C4-2B (cell line): Measurements from ENCODE around the gene EXOC6.
A peak's percentile ranks its signal among the peaks of the same experiment; 100 is the strongest.
"Not testable (repeated sequence)": the region's sequence is repeated elsewhere in the genome, so short reads cannot be mapped to it uniquely, and the experiment has no call there.

ENCODE experiments used
- H3K27ac ChIP-seq: fragments of 450-650 bp; 2 replicates; pipeline ENCODE4 v1.5.1; 2017
- CTCF ChIP-seq: fragments of 450-650 bp; conservative IDR thresholded peaks from 2 replicates; pipeline ENCODE4 v1.5.1; 2017; ENCODE audit warnings: mild to moderate bottlenecking
- ZFX ChIP-seq: fragments of 450-650 bp; IDR thresholded peaks from 2 replicates; pipeline ENCODE4 v1.6.1; 2017

EXOC6 gene

GRCh38 chr10:92942226-92942625 is 93.9 kb downstream of the EXOC6 start:
- no peak overlapping the region for H3K27ac ChIP-seq
- TF ChIP-seq CTCF: no peak
- TF ChIP-seq ZFX: no peak

GRCh38 chr10:92946491-92946890 is 98.2 kb downstream of the EXOC6 start:
- no peak overlapping the region for H3K27ac ChIP-seq
- TF ChIP-seq ZFX (no peak), CTCF (no peak)

GRCh38 chr10:92952573-92952972 is 104.3 kb downstream of the EXOC6 start:
- H3K27ac ChIP-seq: not testable (repeated sequence)

GRCh38 chr10:92957223-92958010 is 109.1 kb downstream of the EXOC6 start:
- TF ChIP-seq ZFX: no peak
- TF ChIP-seq CTCF: no peak
- no peak overlapping the region for H3K27ac ChIP-seq

DNA sequence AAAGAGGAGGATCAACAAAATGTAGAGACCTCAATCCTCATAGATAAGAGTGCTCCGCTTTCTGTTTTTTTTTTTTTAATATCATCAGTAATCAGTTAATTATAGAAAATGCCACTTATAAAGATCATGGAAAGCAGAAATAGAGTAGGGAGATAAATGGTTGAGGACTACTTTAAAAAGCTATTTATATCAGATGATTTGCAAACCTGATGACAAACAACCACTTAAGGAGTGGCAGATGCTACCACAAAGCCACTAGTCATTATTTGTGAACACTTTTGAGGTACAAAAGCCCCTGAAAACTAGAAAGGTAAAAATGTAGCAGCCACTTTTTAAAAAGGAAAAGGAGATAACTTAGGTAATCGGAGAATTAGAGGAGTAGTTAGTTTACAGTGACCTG is 113.3 kb downstream of the EXOC6 start:
- no peak overlapping the region for H3K27ac ChIP-seq
- TF ChIP-seq ZFX (no peak), CTCF (no peak)

- no peak overlapping the region for H3K27ac ChIP-seq
- TF ChIP-seq CTCF: peak; percentile 84
- no peak for TF ChIP-seq ZFX
These were observed 117.0 kb downstream of the EXOC6 start for GRCh38 chr10:92965314-92965713.

DNA sequence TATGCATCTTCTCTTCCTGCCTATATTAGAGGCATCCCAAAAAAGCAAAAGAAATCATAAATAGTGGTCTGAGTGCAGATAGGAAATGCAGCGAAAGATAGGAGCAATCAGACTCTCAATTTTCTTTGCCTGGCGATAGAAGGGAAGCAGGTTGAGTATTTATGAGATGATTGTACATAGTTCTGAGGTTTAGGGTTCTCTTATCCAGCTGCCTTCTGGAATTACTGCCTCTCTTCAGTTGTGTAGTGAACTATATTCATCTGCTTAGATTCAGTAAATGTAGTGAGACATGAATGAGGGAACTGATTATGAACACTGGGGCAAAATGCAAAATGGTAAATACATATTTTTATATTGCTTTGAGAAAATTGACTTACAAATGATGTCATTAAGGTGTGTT is 119.3 kb downstream of the EXOC6 start:
- TF ChIP-seq ZFX (no peak), CTCF (no peak)
- H3K27ac ChIP-seq: no peak overlapping the region

GRCh38 chr10:92969151-92969550 is 120.8 kb downstream of the EXOC6 start:
- no peak for TF ChIP-seq ZFX
- TF ChIP-seq CTCF: no peak
- H3K27ac ChIP-seq: no peak overlapping the region
